ENCODE data around the gene DAG1. TPM values are rescaled to one million over a fixed set of nuclear protein-coding genes. Genes with fewer than 3 reads are reported as not detected.

The DAG1 gene
- total RNA-seq, 1 experiment from 2014 or later, result 111 TPM

DNA sequence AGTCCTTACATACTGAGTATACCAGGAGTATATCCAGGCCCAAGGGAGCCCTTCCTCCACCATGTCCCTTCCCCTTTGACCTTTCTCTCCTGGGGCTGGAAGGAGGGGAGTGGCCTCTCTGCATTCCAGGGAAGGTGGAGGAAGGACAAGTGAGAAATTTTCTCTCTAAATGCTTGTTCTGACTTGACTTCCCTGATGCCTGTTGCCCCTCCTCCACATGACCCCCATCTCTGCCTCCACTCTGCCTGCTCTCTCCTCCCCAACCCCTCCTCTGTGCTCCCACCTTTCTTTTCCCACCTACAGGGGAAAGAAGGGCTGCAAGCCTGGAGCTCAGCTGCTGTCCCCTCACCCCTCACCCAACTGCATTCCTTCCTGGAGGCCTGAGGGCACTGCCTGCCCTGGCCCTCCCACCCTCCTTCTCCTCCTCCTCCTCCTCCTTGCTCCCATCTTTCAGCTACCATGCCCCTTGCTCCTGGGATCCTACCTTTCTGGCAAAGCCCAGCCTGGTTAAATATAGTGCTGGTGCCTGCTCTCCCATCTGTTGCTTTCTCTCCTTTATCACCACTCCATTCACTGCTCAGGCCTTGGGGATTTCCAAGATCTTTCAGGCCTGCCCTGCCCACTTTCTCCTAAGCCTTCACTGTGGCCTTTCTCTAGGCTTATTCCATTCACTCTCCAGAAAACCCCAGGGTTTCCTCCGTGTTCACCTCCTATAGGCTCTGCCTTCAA, 8.5 kb upstream of the DAG1 start:
- TF ChIP-seq EZH2 (IDR thresholded peaks at IDR 0.05; ENCODE audit: low read length, unreplicated experiment), result no peak
- no peak for TF ChIP-seq EZH2phosphoT487 (IDR thresholded peaks at IDR 0.05; ENCODE audit: borderline replicate concordance, low read length)
- no peak for TF ChIP-seq CTCF (conservative IDR thresholded peaks at IDR 0.05; ENCODE audit: low read depth, low read length)
- H3K4me2 ChIP-seq (ENCODE audit: low read length), result peak overlapping the region; percentile 30
- no peaks in the 10 kb centered on the region for H3K36me3 ChIP-seq (ENCODE audit: low read depth, low read length)
- peak overlapping the region; percentile 61 for H3K27ac ChIP-seq (ENCODE audit: low read length)
- peak; percentile 74 for ATAC-seq
- no peak overlapping the region for H3K4me3 ChIP-seq (ENCODE audit: low read length)
- intact Hi-C loops (cut with micrococcal nuclease), result no loop called here
- H2AFZ ChIP-seq (ENCODE audit: low read length), result peak overlapping the region; percentile 51
- H3K9ac ChIP-seq (ENCODE audit: low read length), result 0 out of 2 replicates have a peak overlapping the region, but pooled peaks have one; percentile 8
- H3F3A ChIP-seq (ENCODE audit: low read length, unreplicated experiment), result peaks cover 4% of the 10 kb centered on the region
- H3K79me2 ChIP-seq (ENCODE audit: low read length), result no peaks in the 10 kb centered on the region
- H4K20me1 ChIP-seq (ENCODE audit: low read length), result no peaks in the 10 kb centered on the region
- peaks cover 17% of the 10 kb centered on the region for H3K4me1 ChIP-seq (ENCODE audit: insufficient read depth, low read length)
- no TSS peak for BruUV-seq (replicated peaks)
- CTCF ChIA-PET, result no interaction called here
- no peaks in the 10 kb centered on the region for H3K27me3 ChIP-seq (ENCODE audit: low read length)
- peak; percentile 57 for DNase-seq
- no peaks in the 10 kb centered on the region for H3K9me3 ChIP-seq (ENCODE audit: low read length)
- POLR2A ChIA-PET (ENCODE audit: unreplicated experiment), result no interaction called here
- H3K9me2 ChIP-seq (replicated peaks; ENCODE audit: low read length), result no peaks in the 10 kb centered on the region

DNA sequence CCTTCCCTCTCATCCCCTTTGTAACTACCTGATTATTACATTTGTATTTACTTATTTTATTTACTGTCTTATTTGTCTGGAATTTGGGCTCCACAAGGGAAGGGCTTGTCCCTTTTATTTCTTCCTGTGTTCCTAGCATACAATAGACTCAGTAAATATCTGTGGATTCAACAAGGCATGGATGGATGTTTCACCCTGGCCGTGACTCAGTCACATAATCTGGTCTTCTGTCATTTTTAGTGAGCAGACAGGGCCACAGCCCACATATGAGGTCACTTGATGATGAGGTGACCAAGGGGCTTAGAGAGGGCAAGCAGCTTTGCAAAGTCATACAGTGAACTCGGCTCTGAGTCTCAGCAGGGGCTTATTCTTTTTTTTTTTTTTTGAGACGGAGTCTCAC, 7.8 kb upstream of the DAG1 start:
- no peak for TF ChIP-seq EZH2 (IDR thresholded peaks at IDR 0.05; ENCODE audit: low read length, unreplicated experiment)
- TF ChIP-seq CTCF (conservative IDR thresholded peaks at IDR 0.05; ENCODE audit: low read depth, low read length), result no peak
- TF ChIP-seq EZH2phosphoT487 (IDR thresholded peaks at IDR 0.05; ENCODE audit: borderline replicate concordance, low read length), result no peak
- Histone ChIP-seq H3F3A (ENCODE audit: low read length, unreplicated experiment) (peaks cover 4% of the 10 kb centered on the region), H3K4me2 (ENCODE audit: low read length) (peak overlapping the region; percentile 30), H3K9me3 (ENCODE audit: low read length) (no peaks in the 10 kb centered on the region), H3K4me1 (ENCODE audit: insufficient read depth, low read length) (peaks cover 17% of the 10 kb centered on the region), H3K27me3 (ENCODE audit: low read length) (no peaks in the 10 kb centered on the region), H3K9me2 (replicated peaks; ENCODE audit: low read length) (no peaks in the 10 kb centered on the region), H4K20me1 (ENCODE audit: low read length) (no peaks in the 10 kb centered on the region), H3K27ac (ENCODE audit: low read length) (peak overlapping the region; percentile 61), H3K9ac (ENCODE audit: low read length) (0 out of 2 replicates have a peak overlapping the region, but pooled peaks have one; percentile 8), H3K79me2 (ENCODE audit: low read length) (no peaks in the 10 kb centered on the region), H2AFZ (ENCODE audit: low read length) (peak overlapping the region; percentile 51), H3K36me3 (ENCODE audit: low read depth, low read length) (no peaks in the 10 kb centered on the region), H3K4me3 (ENCODE audit: low read length) (no peak overlapping the region)
- peak; percentile 84 for ATAC-seq
- peak; percentile 78 for DNase-seq
- no TSS peak for BruUV-seq (replicated peaks)
- ChIA-PET POLR2A (ENCODE audit: unreplicated experiment) (no interaction called here), CTCF (no interaction called here)
- intact Hi-C loops (cut with micrococcal nuclease), result no loop called here

All from PC-3 (cell line).